ENCODE measurements around the gene RAPGEF1.
"Not testable (repeated sequence)": the region's sequence is repeated elsewhere in the genome, so short reads cannot be mapped to it uniquely, and the experiment has no call there.

RAPGEF1 gene

DNA sequence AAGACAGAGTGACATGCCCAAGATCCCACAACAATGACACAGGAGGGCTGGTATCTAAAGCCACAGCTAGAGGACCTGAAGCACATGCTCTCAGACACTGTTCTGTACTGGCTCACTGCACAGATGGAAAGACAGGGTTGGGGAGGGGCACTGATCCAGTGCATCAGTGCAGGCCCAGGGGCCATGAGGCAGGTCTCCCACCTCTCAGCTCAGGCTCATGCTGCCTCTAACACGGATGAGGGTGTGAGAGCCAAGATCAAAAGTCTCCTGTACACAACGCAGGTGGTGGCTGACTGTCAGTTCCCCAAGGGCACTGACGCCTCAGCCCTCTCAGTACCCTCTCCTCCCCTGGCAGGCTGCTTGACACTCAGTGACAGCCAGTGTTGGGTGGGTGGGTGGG, 10.9 kb downstream of the RAPGEF1 start:
- no peak for DNase-seq

DNA sequence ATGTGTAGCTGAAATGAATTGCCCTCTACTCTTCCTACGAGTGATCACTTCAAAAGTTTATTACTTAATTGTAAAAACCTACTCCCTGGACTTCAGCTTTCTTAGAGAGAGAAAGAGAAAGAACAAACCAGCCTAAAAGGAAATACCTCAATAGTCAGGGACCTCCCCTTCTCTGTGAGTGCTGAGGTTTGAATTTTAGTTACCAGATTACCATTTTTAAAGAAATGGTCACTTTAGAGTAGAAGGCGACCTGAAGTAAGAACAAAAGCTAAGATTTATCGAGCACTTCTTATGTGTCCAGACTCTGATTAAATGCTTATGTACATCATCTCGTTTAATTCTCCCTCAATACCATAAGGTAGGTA, 11.3 kb downstream of the RAPGEF1 start:
- DNase-seq = no peak

DNA sequence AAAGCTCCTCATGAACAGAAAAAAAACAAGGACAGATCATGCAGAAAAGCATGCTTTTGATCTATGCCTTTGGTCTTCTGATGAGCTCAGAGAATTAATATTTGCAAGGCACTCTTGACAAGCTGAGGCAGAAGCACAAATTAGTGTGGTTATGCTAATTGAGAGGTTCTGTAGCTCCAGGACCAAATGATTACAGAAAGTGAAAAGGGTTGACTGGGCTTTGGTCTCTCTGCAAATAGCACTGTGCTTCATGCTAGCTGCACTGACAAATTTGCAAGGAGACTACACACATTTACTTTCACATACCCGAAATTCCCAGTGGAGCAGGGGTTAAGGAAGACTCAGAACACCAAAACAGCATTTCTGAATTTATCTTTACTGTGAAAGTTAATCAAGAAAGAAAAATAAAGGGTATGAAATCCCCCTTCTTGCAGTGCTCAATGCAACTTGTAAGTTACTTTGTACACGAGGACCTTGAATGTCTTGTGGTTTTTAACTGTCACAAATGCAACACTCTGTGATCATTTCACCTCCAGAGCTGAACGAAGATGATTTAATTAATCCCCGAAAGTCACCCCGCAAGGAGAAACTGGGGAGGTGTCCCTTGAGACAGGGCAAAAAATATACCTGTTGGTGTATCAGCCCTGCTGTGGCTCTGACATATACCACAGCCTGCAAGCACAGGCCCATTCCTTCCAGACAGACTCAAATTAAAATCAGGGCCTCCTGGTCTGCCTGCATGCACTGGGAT, 11.9 kb downstream of the RAPGEF1 start:
- DNase-seq = no peak

DNA sequence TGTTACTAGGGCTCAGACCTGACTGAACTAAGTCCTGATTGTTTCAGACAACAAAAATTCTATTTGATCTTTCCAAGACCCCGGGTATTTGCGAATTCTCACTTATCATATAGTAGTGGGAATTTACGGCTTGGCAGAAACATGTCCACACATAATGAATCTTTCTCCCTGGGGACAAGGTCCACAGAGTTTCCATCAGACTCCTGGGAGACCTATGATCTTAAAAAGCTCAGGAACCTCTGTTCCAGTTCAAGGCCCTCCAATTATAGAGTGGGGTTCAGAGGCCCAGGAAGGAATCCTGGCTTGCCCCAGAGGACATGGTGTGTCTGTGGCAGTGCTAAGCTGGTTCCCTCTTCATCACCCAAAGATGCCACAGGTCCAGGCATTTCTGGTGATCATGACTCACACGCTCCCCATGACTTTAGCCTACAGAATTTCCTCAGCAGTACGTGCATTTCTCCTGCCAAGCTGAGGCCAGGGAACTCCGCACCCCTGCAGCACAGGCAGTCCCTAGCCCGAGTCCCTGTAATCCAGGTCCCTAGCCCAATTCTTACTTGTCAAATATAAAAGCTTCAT, 12.6 kb downstream of the RAPGEF1 start:
- peak; percentile 38 for DNase-seq

DNA sequence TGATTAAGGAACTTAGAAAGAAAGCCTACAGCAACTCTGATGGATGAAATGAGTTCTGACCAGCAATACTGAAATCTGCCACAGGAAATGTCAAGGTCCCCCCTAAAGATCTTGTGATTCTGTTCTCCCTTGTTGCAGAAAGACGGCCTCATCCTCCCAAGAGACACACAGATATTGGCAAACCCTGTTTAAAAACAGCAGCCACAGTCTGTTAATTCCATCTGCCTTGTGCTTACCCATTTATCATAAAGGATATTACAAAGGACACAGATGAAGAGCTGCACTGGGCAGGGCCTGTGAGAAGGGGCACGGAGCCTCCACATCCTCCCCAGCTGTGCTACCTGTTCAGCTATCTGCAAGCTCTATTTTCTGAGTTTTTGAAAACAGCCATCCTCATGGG, 15.2 kb downstream of the RAPGEF1 start:
- no peak for DNase-seq

DNA sequence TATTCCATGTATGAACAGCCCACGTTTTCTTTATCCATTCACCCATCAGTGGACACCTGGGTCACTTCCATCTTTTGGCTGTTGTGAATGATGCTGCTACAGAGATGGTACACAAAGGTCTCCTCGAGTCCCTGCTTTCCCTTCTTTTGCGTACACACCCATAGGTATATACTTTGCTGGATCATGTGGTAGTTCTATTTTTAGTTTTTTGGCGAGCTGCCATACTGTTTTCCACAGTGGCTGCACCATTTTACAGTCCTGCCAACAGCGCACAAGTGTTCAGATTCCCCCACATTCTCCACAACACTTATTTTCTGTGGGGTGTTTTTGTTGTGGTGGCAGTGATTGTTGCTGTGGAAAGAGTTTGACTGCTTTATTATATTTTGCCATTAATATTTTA, 16.2 kb downstream of the RAPGEF1 start:
- DNase-seq = no peak

DNA sequence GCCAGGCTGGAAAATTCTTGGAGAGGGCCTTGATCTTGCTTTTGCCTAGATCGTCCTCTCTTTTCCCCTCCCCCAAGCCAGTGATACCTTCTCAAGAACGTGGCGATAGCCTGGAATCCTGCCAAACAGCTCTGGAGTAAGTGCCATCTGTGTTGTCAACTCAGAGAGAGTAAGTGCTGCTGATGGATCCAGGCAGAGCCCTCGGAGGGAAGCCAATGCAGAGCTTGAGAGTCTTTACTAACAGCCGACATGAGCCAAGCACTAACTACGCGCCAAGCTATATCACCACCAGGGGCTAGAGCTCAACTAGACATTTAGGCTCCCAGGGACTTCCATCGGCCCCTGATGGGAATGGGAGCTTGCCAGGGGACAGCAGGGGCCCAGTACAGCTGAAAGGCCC, 17.6 kb downstream of the RAPGEF1 start:
- DNase-seq = no peak

DNA sequence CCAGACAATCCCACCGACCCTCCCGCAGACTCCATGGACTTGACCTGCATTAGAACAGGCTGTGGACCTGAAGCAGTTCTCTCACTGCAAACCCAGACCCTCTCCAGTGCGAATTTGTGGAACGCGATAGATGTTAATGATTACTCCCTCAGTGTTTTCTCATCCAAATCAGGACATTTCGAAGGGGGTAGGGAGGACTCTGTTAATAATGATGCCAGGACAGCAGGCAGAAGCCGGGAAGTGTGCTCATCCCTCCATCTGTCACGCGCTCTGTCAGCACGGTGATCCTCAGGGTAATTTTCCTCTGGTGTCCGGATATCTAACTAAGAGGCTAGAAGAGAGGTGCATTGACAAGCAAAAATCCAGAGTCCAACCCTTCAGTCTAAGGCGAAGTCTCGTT, 18.8 kb downstream of the RAPGEF1 start:
- DNase-seq = no peak

DNA sequence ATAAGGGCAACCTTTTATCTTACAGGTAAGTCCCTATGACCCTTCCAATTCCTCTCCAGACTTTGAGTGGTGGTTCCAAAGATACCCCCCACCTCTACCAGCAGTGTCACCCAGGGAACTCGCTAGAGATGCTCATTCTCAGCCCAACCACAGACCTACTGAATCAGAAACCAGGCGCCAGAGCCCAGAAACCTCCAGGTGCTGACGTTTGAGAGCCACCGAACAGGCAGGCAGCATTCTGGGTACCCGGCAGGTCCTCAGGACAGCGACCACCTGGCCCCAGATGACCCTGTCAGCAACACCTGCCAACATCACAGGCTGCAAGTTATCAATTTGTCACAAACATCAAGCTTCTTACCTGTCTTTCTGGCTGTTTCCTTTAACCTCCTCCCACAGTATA, 19.5 kb downstream of the RAPGEF1 start:
- DNase-seq = no peak

DNA sequence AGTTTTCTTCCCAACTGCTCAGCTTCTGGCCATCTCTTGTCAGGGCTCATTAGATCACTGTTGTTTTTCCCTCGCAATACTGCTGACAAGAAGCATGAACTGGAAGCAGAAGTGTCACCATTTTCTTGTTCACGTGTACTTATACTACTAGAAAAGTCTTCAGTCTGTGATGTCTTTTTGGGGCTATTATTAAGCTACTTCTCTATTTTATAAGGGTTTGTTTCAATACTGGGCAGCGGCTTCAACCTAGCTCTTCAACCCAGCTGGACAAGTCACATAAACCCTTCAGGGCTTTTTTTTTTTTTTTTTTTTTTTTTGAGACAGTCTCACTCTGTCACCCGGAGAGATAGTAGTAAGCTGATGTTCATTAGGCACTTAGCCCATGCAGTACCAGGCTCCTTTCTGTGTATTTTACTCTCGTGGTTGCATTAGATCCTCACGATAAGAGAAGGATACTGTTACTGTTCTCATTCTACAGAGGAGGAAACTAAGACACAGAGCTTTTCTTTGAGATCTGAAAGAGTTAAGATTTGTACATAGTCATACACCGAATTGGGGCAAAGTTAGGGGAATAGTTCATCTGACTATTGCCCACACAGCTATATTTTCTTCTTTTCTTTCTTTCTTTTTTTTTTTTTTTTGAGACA, 20.5 kb downstream of the RAPGEF1 start:
- DNase-seq = no peak

DNA sequence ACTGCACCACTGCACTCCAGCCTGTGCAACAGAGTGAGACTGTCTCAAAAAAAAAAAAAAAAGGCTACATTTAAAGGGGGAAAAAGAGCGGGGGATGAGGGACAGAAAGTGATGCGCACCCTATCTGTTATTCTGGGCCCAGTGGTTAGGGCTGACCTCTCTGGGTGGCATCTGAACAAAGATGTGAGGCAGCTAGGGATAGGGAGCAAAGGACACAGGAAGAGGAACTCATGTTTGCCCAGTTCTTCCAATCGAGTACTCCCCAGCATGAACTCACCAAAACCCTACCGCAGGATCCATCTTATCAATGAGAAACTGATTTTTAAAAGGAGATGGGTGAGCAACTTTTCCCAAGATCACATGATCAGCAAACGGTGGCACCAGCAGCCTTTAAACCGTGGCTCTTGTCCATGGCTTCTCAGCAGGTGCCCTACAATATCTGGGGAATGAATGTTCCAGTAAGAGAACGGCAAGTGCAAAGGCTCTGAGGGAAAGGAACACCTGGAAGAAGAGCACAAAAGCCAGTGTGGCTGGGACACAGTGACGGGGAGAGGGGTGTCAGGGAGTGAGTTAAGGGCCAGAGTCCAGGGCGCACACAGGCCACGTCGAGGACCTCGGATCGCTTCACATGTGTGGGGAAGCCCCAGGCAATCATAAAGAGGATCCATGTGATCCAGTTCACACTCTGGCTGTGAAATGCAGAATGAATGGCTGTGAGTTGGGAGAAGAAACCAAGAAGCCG, 22.0 kb downstream of the RAPGEF1 start:
- no peak for DNase-seq

DNA sequence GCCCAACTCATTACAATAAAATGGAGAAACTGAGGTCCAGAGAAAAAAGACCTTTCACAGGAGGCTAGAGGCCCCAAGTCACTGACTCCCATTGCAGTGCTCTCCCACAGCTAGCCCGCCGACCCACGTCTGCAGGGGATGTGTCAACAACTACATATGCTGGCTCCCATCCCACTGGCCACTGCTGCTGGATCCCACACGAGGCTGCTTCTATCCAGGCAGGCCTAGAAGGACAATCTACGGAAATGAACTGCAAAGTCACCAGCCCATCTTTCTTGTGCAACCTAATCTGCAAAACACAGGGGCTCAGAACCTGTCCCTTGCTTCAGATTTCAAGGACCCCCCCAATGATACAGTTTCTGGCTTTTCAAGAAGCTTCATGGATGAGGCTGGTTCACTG, 24.0 kb downstream of the RAPGEF1 start:
- DNase-seq = no peak

DNA sequence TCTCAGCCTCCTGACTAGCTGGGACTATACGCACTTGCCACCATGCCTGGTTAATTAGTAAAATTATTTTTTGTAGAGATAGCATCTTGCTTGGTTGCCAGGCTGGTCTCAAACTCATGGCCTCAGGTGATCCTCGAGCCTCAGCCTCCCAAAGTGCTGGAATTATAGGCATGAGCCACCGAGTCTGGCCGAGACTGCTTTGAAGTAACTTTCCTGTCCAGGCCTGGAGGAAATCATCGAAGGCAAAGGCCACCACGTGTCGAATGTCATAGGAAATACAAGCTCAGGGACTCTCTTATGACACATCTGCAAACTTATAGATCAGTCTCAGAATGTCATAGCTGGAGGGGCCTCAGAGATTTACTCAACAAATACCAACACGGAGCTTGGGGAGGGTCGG, 25.1 kb downstream of the RAPGEF1 start:
- no peak for DNase-seq

DNA sequence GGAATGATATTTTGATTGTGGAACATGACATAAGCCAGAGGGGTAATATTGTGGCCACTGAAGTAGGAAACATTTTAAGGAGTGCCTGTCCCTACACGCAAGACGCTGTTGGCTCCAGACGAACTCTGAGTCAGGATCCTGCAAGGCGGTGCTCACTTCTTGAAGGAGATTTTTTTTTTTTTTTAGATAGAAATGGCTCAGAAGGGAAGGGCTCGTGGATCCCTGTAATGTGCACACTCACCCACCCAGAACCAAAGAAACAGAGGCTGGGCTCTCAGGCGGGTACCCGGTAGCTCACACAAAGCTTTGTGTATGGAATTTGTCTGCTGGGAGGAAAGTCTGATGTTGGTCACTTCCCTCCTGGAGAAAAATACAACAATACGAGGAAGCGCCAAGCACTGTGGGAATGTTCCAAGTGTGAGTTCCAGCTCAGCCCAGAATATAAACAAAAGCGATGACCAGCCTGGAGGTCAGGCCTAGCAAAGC, 25.7 kb downstream of the RAPGEF1 start:
- no peak for DNase-seq

DNA sequence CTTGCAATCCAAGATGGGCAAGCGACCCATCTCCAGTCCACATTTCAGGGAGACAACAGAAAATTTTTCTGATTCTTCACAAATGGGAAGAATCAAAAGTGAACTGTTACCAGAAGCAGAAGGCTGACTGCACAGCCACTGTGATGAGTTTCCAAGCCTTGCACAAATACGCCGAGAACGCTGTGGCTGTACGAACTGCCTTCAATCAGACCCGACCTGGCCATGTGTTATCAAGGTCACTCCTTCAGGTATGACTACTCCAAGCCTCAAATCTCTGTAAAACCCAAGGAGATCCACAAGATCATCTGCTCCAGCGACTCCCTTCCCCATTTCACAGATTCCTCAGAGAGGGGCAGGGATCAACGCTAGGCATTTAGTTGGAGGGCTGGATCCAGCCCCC, 26.9 kb downstream of the RAPGEF1 start:
- no peak for DNase-seq

DNA sequence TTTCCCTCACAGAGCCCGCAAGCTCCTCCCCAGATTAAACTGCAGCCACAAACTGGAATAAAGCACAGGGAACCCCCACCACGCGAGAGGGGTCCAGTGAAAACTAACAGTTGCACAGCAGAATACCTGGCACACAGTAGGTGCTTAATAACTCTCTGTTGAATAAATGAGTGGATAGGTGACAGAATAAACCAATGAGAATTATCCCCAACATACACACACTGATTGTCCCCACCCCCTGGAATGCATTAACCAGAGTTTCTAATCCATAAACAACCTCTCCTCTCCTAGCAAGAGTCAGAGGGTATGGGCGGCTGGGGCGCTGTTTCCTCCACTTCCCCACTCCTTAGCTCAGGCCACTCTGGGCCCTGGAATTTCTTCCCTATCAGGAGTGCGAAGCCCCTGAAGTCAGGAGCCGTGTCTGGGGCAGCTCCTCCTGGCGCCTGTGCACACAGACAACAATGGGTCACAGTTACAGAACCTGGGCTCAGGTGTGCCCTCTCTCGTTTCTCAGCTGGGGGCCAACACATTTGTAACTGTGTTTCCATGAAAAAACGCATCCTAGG, 27.6 kb downstream of the RAPGEF1 start:
- no peak for DNase-seq

DNA sequence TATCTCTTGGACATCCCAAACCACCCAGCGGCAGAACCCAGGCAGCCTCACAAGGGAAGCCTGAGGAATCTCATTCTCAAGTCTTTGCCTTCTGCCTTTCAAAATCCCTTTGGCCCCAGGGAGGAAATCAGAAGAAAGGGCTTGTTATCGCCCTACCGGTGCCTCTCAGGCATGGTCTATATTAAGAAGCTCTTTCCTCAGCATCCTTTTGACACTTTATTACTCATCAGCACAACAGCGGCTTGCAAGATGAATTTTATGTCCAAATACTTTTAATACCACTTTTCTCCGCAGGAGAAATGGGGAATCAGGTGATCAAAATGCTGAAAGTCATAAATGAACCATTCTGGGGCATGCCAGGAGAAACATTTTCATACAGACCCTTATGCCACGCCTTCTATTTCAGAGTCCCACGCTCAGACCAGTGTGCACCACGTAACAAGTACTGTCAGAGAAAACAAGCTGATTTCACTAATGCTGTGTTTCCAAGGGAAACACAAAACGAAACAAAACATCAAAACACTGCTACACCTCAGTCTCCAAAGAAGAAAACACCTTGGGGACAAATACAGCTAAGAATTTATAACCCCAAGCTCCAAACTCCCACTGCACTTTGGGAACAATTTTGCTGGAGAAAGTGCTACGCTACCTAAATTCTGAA, 30.0 kb downstream of the RAPGEF1 start:
- DNase-seq = no peak

DNA sequence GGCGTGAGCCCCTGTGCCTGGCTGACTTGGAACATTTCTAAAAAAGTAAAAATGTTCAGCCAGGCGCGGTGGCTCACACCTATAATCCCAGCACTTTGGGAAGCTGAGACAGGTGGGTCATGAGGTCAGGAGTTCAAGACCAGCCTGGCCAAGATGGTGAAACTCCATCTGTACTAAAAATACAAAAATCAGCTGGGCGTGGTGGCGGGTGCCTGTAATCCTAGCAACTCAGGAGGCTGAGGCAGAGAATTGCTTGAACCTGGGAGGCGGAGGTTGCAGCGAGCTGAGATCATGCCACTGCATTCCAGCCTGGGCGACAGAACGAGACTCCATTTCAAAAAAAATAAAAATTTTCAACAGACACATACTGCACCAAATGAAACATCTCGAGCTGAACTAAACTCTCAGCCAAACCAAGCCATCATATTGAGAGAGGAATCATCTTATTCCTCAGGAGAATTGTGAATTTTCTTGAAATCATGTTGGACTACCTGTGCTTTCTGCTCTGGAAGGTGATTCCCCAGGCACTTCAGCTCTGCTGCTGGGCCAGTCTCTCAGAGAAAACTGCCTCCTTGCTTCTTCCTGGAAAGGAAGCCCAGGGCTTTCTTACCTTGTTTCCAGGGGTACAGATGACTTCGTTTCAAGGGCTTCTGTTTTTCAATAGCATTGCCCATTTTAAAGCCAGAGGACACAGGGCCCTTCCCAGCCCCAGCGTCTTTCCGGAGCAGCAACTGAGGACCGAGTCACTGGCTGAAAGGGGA, 30.7 kb downstream of the RAPGEF1 start:
- not testable (repeated sequence) for DNase-seq

DNA sequence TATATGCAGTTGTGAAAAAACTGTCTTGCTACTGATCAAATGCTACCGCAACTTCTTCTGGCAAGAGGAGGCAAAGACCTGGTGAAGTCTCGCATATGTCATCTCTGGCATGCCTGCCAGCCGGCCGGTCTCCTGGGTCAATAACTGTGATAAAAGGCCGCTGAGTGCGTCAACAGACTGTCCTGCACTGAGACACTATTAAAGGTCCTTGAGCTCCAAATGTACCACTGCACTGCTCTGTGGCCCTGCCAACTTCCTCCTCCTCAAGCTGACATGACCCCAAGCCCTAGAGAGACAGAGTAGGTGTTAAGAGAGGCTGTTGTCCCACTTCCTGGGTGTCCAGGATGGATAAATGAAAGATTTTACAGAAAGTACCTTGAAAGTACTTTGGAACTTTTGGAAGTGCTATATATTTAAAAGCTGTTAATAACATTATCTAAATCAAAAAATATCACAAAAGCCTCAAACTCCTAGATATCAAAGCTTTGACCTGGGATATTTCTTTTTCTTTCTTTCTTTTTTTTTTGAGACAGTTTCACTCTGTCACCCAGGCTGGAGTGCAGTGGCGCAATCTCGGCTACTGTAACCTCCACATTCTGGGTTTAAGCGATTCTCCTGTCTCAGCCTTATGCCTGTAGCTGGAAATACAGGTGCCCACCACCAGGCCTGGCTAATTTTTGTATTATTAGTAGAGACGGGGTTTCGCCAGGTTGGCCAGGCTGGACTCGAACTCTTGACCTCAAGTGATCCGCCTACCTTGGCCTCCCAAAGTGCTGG, 31.5 kb downstream of the RAPGEF1 start:
- no peak for DNase-seq

DNA sequence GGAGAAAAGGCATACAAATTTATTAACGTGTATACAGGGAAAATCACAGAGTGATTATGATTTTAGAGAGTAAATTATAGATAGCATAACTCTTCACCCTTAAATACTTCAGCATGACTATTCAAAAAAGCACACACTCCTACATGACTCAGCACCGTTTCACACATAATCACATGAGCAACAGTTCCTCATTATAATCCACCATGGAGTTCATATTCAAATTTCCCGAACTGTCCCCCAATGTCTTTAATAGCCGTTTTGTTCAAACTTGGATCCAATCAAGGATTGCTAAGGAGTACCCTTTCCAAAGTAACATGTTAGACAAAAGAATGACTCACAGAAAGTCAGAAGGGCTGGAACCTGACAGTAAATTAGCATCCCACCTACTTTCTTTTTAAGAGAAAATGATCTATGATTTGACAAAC, 32.1 kb downstream of the RAPGEF1 start:
- DNase-seq = no peak

DNA sequence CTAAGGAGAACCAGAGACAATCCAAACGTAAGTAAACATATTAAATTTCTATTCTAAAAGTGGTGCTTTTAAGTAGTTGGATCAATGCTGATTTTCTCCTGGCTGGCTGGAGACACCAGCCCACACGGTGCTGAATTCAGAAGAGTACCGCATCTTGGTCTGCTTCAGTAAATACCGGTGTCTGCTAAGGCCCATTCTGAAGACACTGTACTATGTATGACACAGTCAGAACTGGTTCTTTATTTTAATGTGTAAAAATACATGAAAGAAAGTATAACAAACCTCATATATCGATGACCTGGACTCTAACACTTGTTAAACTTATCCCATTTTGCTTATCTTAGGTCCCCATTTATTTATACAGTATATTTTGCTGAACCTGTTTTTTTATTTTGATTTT, 32.8 kb downstream of the RAPGEF1 start:
- no peak for DNase-seq
